Activated CD4-positive, alpha-beta T cell treated with anti-CD3 and anti-CD28 coated beads for 1 hour (primary cell): Measurements from ENCODE around the gene AP1G1.
A peak's percentile ranks its signal among the peaks of the same experiment; 100 is the strongest.
"Not testable (repeated sequence)": the region's sequence is repeated elsewhere in the genome, so short reads cannot be mapped to it uniquely, and the experiment has no call there.

Experiments
- DNase-seq: peaks from one replicate; pipeline ENCODE4 v3.0.0-alpha.2; 2020

Gene AP1G1

DNA sequence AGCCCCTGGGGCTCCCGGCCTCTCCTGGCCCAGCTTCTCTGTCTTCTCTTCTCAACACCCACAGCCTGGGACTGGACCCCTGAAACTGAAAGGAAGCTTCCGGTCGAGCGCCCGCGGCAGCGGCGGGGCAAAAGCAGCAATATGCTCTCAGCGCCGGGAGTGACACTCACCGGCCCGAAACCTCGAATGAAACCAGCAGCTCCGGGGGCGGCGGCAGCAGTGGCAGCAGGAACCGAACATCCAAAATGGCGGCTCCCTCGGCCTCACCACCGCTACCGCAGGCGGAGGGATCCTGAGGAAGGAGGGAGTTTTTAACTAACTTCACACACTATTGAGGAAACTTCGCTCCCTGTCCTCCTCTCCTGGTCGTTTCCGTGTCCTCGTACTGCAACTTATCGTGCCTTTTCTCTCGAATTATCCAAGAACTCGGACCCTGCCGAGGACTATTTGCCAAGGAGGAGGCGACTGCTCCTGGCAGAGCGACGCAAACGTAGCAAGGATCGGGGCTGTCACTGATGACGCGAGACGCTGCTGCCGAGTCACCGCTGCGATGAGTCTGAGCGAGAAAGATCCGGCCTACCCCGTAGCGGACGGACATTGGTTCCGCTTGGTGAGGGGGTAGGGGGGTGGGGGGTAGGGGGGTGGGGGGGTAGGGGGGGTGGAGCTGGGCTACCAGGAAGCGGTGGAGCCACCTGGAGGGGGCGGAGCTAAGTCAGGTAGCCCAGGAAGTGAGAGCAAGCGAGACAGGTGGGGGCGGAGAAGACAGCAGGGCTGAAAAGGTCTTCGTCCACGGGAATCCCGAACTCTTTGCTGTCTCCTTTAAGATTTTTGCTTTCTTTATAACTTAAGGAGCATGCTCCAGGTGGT lies at the start of gene AP1G1:
AP1G1 (minus strand) TSS at position 242 of the 867 bp plus-strand sequence. CDS start 19,355 bp downstream, outside the sequence.
- DNase-seq = peak; percentile 91

DNA sequence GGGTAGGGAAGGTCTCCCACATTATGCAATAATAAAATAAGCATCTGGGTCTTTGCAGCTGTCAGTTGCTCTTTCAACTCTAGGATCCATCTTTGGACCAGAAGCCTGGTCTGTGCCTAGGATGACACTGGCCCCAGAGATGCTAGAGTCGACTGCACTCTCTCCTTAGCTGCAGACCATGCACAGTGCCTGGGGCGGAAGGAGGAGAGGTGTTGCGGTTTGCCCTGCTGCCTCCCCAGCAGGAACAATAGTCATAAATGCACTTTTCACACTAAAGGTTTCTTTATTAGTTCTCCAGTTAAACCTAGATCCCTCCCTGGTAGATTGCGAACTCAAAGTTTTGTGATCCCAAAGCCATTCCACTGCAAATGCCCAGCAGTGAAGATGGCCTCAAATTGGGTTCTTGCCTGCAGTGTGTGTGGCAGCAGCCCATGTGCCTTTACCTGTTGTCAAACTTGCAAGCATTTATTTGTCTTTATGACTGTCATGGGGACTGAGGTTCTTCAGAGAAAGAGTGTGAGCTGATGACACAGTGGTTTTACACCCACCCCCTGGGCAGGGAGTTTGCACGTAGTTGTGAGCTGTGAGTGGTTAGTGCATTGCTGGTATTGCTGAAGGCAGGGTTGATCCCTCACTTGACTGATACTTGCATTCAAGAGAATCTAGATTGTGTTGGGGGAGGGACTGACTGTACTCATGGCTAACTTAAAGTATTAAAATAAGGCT lies 47.5 kb upstream of the AP1G1 start:
- DNase-seq = no peak

DNA sequence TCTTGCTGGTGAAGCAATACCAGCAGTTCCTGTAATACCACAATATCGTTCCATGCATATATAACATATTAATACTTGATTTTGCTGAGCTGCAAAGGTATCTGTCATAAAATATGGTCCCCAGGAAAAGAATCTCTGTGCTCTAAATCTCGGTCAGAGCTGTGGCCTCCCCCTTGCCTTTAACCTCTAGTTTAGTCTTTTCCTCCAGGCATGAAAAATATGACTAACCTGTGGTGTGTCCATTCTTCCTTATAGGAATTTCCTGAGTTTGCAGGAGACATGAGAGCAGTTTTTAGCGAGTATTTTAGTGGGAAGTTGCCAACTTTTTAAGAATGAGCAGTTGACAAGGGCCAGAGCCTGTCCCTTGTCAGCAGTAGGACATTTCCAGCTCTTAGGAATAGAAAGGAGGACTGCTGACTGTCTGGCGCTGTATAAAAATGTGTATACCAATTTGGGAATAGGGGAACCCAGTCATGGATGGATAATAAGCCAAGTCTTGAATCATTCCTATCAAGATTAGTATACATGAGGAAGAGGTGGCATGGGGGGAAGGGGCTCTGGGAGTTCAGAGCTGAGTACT lies 45.8 kb upstream of the AP1G1 start:
- DNase-seq = no peak

DNA sequence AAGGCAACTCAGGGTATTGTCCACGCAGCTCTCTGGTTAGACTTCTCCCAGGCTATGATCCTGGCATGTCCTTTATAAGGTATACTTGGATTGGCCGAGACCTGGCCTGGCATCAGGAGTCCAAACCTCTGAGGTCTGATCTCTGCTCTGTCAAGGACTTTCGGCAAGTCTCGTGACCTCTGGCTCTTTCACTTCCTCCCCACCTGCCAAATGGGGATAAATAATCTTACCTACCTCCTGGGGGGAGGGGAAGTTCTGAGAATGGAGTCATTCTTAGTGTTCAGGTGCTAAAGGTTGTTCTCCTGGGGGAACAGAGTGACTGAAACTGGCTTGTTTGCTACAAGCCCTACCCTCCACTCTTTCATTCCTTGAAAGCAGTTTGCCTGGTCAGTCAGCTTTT lies 44.8 kb upstream of the AP1G1 start:
- DNase-seq = no peak

DNA sequence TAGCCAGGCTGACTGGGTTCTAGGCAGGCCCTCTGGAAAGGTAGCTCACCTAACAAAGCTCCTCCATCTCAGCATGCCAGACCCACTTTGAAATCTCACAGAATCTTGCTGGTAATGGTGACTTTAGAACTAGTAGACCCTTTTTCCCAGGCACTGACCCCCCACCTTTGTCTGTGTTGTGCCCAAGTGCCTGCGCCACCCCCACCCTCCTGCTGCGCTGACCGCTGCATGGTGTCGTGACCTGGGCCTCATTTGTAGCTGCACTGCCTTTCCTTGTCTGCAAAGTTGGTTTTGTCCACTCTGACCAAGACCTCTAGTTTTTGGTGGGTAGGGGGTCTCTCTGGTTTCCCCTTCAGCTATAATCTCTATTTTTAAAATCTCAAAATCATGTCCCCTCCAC lies 43.9 kb upstream of the AP1G1 start:
- no peak for DNase-seq

DNA sequence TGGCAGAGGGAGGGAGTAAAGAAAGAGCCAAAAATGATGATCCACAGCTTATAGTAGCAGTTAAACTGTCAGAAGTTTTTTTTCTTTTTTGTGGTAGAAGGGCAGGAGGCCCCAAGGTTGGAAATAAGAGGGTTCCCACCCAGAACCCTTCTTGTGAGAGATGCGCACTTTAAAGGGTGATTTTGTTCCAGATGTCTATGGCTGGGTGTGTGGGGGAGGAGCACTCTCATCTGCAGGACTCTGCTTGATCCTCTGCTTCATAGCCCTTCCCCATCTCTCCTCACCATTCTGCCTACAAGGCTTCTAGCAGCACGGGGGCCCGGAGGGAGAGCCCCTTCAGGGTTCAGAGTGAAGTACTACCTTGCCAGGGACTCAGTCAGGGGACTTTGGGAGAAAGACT lies 43.5 kb upstream of the AP1G1 start:
- no peak for DNase-seq

DNA sequence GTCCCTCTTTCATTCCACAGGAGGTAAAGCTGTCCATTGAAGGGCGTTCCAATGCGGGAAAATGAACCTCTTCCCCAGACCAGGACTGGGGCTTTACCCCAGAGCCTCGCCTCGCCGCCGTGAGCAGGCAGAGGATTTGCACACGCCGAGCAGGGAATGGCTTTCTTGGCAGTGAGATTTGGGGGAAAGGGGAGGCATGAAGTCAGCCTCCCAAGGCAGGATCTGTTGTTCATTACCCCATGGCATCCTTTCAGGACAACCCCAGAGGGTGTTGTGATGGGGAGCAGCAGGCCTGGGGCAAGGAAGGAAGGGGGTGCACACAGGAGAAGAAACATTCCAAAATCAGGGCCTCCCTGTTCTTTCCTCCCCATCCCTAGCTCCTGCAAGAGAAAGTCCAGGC lies 43.1 kb upstream of the AP1G1 start:
- DNase-seq = no peak

DNA sequence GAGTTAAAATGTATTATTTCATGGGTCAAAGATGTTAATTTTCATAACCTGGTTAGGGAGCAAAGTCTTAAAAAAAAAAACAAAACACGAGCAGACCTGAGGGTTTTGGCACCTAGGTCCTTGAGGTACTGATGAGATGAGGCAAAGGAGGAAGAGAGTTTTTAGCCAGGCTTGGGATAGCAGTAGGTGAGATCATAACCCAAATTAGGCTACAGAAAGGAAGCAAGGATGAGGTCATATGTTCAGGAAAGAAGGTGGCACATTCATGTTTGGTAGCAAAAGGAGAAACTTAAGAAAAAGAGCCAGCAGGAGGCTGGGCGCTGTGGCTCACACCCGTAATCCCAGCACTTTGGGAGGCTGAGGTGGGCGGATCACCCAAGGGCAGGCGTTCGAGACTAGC lies 40.0 kb upstream of the AP1G1 start:
- DNase-seq = no peak

DNA sequence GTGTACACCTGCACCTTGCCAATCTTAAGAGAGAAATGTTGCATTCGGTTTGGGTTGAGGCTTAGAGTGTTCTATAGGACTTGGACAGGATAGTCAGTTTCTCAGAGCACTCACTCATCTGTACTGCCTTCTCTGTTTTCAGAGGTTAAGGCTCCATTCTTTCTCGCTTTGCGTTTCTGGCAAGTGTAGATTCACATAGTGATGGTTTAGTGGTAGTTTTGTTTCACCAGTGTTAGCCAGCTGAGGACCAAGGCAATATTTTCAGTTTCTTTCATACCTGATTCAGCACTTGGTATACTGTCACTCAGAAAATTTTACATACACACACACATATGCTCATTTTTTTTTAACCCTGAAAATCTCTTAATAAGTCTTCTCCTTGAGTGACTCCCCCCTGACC lies 38.5 kb upstream of the AP1G1 start:
- no peak for DNase-seq

DNA sequence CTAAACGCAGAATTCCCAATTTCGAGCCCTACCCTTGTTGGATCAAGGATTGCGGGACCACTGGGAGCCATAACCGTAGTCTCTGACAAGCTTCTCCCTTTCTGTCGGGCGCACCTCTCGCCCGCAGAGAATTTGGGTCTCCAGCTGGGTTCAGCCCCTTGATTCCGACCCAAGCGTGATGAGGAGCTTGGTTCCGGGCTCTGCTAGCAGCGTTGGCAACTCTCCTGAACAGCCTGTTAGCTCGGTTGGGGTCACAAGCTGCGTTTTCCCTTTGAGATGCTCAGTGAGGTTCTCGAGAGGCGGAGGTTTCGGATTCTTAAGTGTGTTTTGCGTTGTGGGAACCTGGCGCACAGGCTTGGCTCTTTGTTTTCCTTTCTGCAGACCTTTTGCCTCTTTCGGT lies 37.8 kb upstream of the AP1G1 start:
- no peak for DNase-seq

DNA sequence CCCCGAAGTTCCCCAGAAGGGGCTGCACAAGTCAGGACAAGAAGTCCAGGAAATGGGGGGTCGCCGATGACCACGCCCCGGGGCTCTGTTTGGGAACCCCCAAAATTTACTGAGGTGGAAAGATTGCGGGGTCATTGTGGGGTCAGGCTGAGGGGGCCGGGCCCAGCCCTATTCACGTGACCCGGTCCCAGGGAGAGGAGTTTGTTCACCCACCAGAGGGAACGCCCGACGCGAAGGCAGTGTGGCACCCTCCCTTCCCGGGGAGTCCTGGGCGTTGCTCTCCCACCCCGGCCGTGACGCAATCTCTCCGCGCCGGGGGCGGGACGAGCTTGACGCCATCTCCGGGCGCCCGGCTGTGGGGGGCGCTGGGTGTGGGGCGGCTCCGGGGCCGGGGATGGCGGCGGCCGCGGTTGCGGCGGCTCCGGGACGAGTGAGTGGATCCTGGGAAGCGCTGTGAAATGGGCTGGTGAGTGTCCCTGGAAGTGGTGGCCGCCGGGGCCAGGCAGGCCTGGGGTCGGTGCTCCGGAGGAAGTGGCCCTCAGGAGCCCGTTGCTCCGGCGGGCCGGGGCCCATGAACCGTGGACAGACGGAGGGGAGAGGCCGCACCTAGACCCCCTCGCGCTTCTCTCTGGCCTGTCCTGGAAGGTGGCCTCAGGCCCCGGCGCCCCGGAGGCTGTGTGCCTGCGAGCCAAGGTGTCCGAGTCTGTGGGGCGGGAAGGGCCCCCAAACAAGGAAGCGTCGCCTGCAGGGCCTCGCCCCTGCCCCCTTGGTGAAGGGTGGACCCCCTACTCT lies 37.2 kb upstream of the AP1G1 start, which contains the start of gene ATXN1L:
ATXN1L (plus strand) TSS at position 338 of the 792 bp plus-strand sequence. CDS start 3,765 bp downstream, outside the sequence.
- DNase-seq = peak; percentile 93

DNA sequence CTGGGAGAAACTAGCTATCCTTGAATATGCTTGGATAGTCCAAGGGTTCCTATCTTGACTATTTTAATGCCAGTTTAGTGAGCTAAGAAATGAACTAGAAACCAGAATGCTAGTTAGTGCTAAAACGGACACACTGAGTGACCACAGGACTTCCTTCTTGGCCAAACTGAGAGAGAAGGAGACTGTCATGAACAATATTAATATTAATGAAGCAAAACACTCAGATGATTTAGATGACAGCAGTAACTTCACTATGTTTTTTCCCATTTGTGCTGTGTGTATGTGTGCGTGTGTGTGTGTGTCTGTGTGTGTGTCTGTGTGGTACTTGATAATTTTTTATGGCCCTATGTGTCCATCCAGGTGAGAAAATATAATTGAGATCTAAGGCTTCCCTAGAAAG lies 34.9 kb upstream of the AP1G1 start:
- DNase-seq = no peak

DNA sequence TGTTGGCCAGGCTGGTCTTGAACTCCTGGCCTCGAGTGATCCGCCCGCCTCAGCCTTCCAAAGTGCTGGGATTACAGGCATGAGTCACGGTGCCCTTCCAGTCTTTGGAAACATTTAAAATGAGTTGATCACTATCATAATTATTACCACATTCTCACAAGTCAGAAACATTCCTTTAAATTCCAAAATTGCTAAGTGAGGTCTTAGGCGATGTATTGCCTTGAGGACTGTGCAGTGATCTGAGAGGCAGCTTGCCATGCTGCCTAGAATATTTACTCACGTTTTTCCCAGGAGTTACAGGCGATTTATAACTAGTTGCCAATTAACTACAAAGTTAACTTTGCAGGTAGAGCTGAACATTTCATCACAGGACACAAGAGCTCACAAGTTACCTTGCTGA lies 31.4 kb upstream of the AP1G1 start:
- no peak for DNase-seq

DNA sequence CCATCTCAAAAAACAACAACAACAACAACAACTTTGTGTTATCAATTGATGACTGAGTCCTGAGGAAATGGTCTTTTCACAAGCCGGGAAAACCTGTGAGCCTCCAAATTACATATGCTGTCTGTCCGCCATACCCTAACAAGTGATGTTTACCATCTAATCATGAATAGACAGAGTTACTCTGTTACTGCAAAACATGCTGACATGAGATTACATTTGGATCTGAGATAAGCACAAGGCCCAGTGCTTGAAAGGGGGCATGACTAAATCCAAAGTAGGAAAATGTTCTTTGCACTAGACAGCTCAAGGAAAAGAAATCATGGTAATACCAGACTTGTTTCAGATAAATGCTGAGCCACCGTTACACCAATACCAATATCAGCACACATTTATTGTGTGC lies 28.5 kb upstream of the AP1G1 start:
- no peak for DNase-seq

DNA sequence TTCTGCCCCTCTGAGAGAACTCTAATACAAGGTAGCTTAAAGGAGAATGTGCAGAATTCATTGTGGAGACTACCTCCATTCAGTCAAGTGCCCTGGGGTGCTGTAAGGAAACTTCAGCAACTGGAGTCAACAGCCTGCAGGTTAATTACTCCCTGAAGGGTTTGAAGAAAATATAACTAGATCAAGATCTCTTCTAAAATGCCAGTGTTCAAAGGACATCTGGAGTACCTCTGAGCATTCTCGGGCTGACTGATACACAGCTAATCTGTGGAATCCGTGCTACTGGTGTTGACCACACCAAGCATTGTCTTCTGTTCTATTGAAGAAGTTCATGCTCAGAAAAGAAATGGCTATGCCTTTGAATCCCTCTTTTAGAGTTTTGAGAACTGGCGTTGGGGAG lies 25.7 kb upstream of the AP1G1 start:
- no peak for DNase-seq

DNA sequence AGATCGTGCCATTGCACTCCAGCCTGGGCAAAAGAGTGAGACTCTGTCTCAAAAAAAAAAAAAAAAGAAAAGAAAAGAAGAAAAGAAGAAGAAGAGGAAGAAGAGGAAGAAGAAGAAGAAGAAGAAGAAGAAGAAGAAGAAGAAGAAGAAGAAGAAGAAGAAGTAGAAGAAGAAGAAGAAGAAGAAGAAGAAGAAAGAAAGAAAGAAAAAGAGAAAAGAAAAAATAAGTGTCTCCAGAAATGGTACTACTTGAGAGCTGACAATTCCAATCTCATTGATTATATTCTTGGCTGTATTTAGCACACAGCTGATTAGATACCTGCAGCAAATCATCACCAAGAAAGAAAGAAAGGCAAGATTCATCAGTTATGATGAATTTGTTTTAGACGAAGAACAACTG lies 23.5 kb upstream of the AP1G1 start:
- DNase-seq = not testable (repeated sequence)

DNA sequence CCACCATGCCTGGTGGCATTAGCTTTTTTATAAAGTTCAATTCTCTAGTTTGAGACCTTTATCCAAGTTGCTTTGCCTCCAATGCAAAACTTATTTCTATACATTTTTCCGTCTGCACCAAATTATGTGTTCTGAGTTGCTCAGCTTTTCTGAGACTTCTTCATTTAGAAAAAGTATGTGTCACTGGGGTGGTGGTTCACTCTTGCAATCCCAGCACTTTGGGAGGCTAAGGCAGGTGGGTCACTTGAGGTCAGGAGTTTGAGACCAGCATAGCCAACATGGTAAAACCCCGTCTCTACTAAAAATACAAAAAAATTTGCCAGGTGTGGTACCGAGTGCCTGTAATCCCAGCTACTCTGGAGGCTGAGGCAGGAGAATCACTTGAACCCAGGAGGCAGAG lies 23.1 kb upstream of the AP1G1 start:
- not testable (repeated sequence) for DNase-seq

DNA sequence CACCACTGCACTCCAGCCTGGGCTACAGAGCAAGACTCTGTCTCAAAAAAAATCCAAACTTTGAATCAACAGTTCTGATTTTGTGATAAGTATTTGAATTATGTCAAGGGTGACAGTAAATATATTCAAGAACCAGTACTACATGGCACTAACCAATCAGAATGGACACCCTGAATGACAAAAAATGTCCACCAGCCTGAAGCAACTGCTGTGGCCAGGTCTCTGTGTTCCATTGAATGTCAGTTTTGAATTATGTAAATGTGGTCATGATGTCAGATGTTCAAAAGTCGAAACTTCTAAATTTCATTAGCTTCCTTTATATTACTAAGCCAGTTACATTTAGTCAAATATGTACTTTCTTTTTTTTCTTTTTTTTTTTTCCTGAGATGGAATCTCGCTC lies 21.7 kb upstream of the AP1G1 start:
- no peak for DNase-seq

DNA sequence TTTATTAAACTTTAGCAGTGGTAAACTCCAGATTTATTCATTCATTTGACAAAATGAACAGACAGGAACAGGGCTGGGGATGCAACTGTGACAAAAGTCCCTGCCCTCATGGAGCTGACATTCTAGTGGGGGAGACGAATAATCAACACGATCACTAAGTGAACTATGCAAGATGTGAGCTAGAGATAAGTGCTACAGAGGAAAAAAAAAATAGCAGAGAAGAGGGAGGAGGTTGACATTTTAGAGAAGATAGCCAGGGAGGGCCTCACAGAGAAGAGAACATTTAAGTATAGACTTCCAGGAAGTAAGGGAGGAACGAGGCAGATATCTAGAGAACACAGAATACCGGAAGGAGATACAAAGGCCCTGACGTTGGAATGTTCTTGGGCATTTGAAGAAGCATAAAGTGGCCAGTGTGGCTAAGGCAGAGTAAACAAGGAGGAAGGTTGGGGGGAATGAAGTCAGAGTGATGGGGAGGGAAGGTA lies 17.9 kb upstream of the AP1G1 start:
- no peak for DNase-seq

DNA sequence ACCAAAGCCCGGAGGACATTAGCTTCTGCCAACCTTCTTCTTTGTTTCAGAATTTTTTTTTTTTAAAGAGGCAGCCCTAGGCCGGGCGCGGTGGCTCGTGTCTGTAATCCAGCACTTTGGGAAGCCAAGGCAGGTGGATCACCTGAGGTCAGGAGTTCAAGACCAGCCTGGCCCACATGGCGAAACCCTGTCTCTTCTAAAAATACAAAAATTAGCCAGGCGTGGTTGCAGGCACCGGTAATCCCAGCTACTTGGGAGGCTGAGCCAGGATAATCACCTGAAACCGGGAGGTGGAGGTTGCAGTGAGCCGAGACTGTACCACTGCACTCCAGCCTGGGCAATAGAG lies 8.5 kb upstream of the AP1G1 start:
- DNase-seq = not testable (repeated sequence)

DNA sequence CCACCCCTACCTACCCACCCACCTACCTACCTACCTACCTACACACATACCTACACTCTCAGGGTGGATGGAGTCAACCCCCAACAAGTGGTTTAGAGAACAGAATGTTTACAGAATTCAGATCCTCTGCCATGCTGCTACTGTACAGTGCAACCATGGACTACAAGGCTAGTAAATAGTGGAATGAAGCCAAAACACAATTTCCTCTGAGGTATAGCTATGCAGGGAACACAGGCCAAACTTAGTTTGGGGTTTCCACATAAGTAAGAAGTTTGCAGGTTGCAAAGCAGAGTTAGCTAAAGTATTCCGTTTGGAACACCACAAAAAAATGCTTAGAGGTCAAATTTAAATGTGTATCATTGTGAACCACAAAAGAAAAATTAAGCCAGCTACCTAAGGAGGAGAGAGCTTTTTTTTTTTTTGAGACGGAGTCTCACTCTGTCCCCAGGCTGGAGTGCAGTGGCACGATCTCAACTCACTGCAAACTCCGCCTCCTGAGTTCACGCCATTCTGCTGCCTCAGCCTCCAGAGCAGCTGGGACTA lies 2.7 kb upstream of the AP1G1 start:
- DNase-seq = no peak

DNA sequence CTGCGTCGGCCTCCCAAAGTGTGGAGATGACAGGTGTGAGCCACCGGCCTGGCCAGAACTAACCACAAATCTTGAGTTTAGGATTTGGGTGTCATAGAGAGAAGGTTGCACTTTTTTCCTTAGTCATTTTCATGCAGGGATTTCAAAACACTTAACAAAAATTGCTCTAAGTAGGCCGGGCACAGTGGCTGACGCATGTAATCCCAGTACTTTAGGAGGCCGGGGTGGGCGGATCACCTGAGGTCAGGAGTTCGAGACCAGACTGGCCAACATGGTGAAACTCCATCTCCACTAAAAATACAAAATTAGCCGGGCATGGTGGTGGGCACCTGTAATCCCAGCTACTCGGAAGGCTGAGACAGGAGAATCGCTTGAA lies 1.5 kb upstream of the AP1G1 start:
- not testable (repeated sequence) for DNase-seq
